Effector memory CD4-positive, alpha-beta T cell (primary cell): ENCODE results near the gene LRRC7.
"Not testable (repeated sequence)": the region's sequence is repeated elsewhere in the genome, so short reads cannot be mapped to it uniquely, and the experiment has no call there.

Source experiments
- DNase-seq, 3 donors: peaks; one replicate each; pipeline ENCODE4 v3.0.0-alpha.2; 2020
- H3K27ac ChIP-seq: 2 replicates; pipeline ENCODE4 v1.7.0; 2013; ENCODE audit warnings: mild to moderate bottlenecking, low read length, moderate library complexity; ENCODE audit not compliant: insufficient read depth, poor library complexity, severe bottlenecking
- H3K27me3 ChIP-seq: replicated peaks from 2 replicates; pipeline ENCODE4 v1.7.0; 2013; ENCODE audit warnings: mild to moderate bottlenecking, low read length; ENCODE audit not compliant: insufficient read depth, control insufficient read depth, poor library complexity, severe bottlenecking
- H3K36me3 ChIP-seq: 2 replicates; pipeline ENCODE4 v1.7.0; 2013; ENCODE audit warnings: mild to moderate bottlenecking, low read length, moderate library complexity; ENCODE audit not compliant: control insufficient read depth, insufficient read depth
- H3K4me1 ChIP-seq: 2 replicates; pipeline ENCODE4 v1.7.0; 2013; ENCODE audit warnings: low read length, mild to moderate bottlenecking; ENCODE audit not compliant: control insufficient read depth, insufficient read depth, poor library complexity, severe bottlenecking
- H3K4me3 ChIP-seq: 2 replicates; pipeline ENCODE4 v1.7.0; 2013; ENCODE audit warnings: low read length, low read depth, mild to moderate bottlenecking; ENCODE audit not compliant: insufficient read depth, poor library complexity, severe bottlenecking
- H3K9me3 ChIP-seq: 2 replicates; pipeline ENCODE4 v1.7.0; 2013; ENCODE audit warnings: mild to moderate bottlenecking, low read length, moderate library complexity; ENCODE audit not compliant: control insufficient read depth

The LRRC7 gene

GRCh38 chr1:69888016-69888415 is 320.3 kb downstream of the LRRC7 start:
- not testable (repeated sequence) for H3K4me1 ChIP-seq, H3K4me3 ChIP-seq, H3K9me3 ChIP-seq, DNase-seq, H3K27ac ChIP-seq, H3K36me3 ChIP-seq, H3K27me3 ChIP-seq

- Histone ChIP-seq H3K4me1 (no peaks in the 10 kb centered on the region), H3K27ac (no peak overlapping the region), H3K4me3 (no peak overlapping the region), H3K27me3 (no peaks in the 10 kb centered on the region), H3K9me3 (no peaks in the 10 kb centered on the region), H3K36me3 (no peaks in the 10 kb centered on the region)
- no peak for DNase-seq
These were observed 320.9 kb downstream of the LRRC7 start for GRCh38 chr1:69888657-69889056.

- no peak for DNase-seq
These were observed 330.8 kb downstream of the LRRC7 start for GRCh38 chr1:69898403-69898947.

GRCh38 chr1:69911301-69911801 is 343.6 kb downstream of the LRRC7 start:
- no peak for DNase-seq
- Histone ChIP-seq H3K27ac (no peak overlapping the region), H3K27me3 (no peaks in the 10 kb centered on the region), H3K9me3 (no peaks in the 10 kb centered on the region), H3K4me1 (no peaks in the 10 kb centered on the region), H3K36me3 (no peaks in the 10 kb centered on the region), H3K4me3 (no peak overlapping the region)

More at GRCh38 chr1:69898403-69898947, 330.8 kb downstream of the LRRC7 start:
- no peaks in the 10 kb centered on the region for H3K27me3 ChIP-seq
- H3K36me3 ChIP-seq: no peaks in the 10 kb centered on the region
- no peak overlapping the region for H3K4me3 ChIP-seq
- no peak overlapping the region for H3K27ac ChIP-seq
- no peaks in the 10 kb centered on the region for H3K4me1 ChIP-seq
- no peaks in the 10 kb centered on the region for H3K9me3 ChIP-seq

GRCh38 chr1:69913977-69914376 is 346.3 kb downstream of the LRRC7 start:
- Histone ChIP-seq H3K27ac (no peak overlapping the region), H3K36me3 (no peaks in the 10 kb centered on the region), H3K4me3 (no peak overlapping the region), H3K9me3 (no peaks in the 10 kb centered on the region), H3K27me3 (no peaks in the 10 kb centered on the region), H3K4me1 (no peaks in the 10 kb centered on the region)
- DNase-seq: no peak

- Histone ChIP-seq H3K4me1 (no peaks in the 10 kb centered on the region), H3K27me3 (no peaks in the 10 kb centered on the region), H3K4me3 (no peak overlapping the region), H3K36me3 (no peaks in the 10 kb centered on the region), H3K9me3 (no peaks in the 10 kb centered on the region), H3K27ac (no peak overlapping the region)
- no peak for DNase-seq
These were observed 347.4 kb downstream of the LRRC7 start for GRCh38 chr1:69914976-69915765.

GRCh38 chr1:69919129-69919921 is 351.6 kb downstream of the LRRC7 start:
- no peak overlapping the region for H3K27ac ChIP-seq
- no peak for DNase-seq
- no peaks in the 10 kb centered on the region for H3K4me1 ChIP-seq
- H3K4me3 ChIP-seq: no peak overlapping the region
- H3K9me3 ChIP-seq: no peaks in the 10 kb centered on the region
- no peaks in the 10 kb centered on the region for H3K27me3 ChIP-seq
- no peaks in the 10 kb centered on the region for H3K36me3 ChIP-seq

GRCh38 chr1:69919922-69920273 is 352.2 kb downstream of the LRRC7 start:
- H3K27ac ChIP-seq: no peak overlapping the region
- H3K4me1 ChIP-seq: no peaks in the 10 kb centered on the region
- DNase-seq: no peak
- H3K9me3 ChIP-seq: no peaks in the 10 kb centered on the region
- H3K4me3 ChIP-seq: no peak overlapping the region
- no peaks in the 10 kb centered on the region for H3K27me3 ChIP-seq
- H3K36me3 ChIP-seq: no peaks in the 10 kb centered on the region

GRCh38 chr1:69920426-69920825 is 352.7 kb downstream of the LRRC7 start:
- Histone ChIP-seq H3K9me3 (no peaks in the 10 kb centered on the region), H3K4me1 (no peaks in the 10 kb centered on the region), H3K4me3 (no peak overlapping the region), H3K36me3 (no peaks in the 10 kb centered on the region), H3K27ac (no peak overlapping the region), H3K27me3 (no peaks in the 10 kb centered on the region)
- no peak for DNase-seq

GRCh38 chr1:69921486-69921885 is 353.8 kb downstream of the LRRC7 start:
- H3K27ac ChIP-seq: no peak overlapping the region
- no peaks in the 10 kb centered on the region for H3K27me3 ChIP-seq
- H3K4me3 ChIP-seq: no peak overlapping the region
- H3K36me3 ChIP-seq: no peaks in the 10 kb centered on the region
- H3K4me1 ChIP-seq: no peaks in the 10 kb centered on the region
- no peaks in the 10 kb centered on the region for H3K9me3 ChIP-seq
- DNase-seq: no peak
